DND-41 (cell line): Measurements from ENCODE around the gene KRT78.

Experiments used
- ATAC-seq: fragments of 200-7000 bp; cut with Tn5 transposase; 3 replicates; pipeline ENCODE4 v1.9.1; 2021; ENCODE audit warnings: low read depth; ENCODE audit not compliant: insufficient read depth
- DNase-seq: peaks from one replicate; pipeline ENCODE4 v3.0.0-alpha.2; 2020
- H2AFZ ChIP-seq: 2 replicates; pipeline ENCODE4 v1.6.0; 2012; ENCODE audit warnings: low read depth, low read length
- H3K27ac ChIP-seq: 2 replicates; pipeline ENCODE4 v1.5.1; 2012; ENCODE audit warnings: low read length, inconsistent platforms
- H3K27me3 ChIP-seq: fragments of 200-600 bp; sonication (generic); 2 replicates; pipeline ENCODE4 v1.6.0; 2012; ENCODE audit warnings: low read length, mild to moderate bottlenecking, inconsistent platforms; ENCODE audit not compliant: insufficient read depth, poor library complexity
- H3K36me3 ChIP-seq: 2 replicates; pipeline ENCODE4 v1.5.1; 2012; ENCODE audit warnings: low read length, inconsistent platforms; ENCODE audit not compliant: insufficient read depth
- H3K4me1 ChIP-seq: 2 replicates; pipeline ENCODE4 v1.5.1; 2012; ENCODE audit warnings: mild to moderate bottlenecking, low read length; ENCODE audit not compliant: insufficient read depth
- H3K4me2 ChIP-seq: 2 replicates; pipeline ENCODE4 v1.6.0; 2012; ENCODE audit warnings: mild to moderate bottlenecking, moderate library complexity, low read length, inconsistent platforms; ENCODE audit not compliant: insufficient read depth
- H3K4me3 ChIP-seq, 2 experiments: fragments of 200-600 bp in 1 of 2; shearing (Covaris generic) in 1 of 2; 2 replicates each; pipeline ENCODE4 v1.5.1; 2012 to 2016; ENCODE audit warnings: inconsistent platforms in 2 of 2, low read length in 2 of 2, mild to moderate bottlenecking in 2 of 2, low read depth in 1 of 2, moderate library complexity in 1 of 2
- H3K79me2 ChIP-seq: 2 replicates; pipeline ENCODE4 v1.6.0; 2012; ENCODE audit warnings: low read length, inconsistent platforms; ENCODE audit not compliant: insufficient read depth
- H3K9ac ChIP-seq: 2 replicates; pipeline ENCODE4 v1.6.0; 2012; ENCODE audit warnings: low read depth, mild to moderate bottlenecking, inconsistent platforms, low read length, moderate library complexity
- H3K9me3 ChIP-seq: 2 replicates; pipeline ENCODE4 v1.5.1; 2012; ENCODE audit warnings: low read length, moderate library complexity, mild to moderate bottlenecking, inconsistent platforms; ENCODE audit not compliant: insufficient read depth, severe bottlenecking
- H4K20me1 ChIP-seq: 2 replicates; pipeline ENCODE4 v1.6.0; 2012; ENCODE audit warnings: low read length; ENCODE audit not compliant: insufficient read depth
- EZH2 ChIP-seq: IDR thresholded peaks from 3 replicates; pipeline ENCODE4 v1.6.1; 2012; ENCODE audit warnings: borderline replicate concordance, low read depth, mild to moderate bottlenecking, moderate library complexity, low read length, inconsistent platforms; ENCODE audit not compliant: severe bottlenecking
- TF ChIP-seq, protein P1 (sequence below): IDR thresholded peaks from 2 replicates; pipeline ENCODE4 v1.5.1; 2012; ENCODE audit warnings: borderline replicate concordance, low read length, moderate library complexity, mild to moderate bottlenecking; ENCODE audit not compliant: poor library complexity, severe bottlenecking; ENCODE audit errors: extremely low read depth

KRT78 gene

DNA sequence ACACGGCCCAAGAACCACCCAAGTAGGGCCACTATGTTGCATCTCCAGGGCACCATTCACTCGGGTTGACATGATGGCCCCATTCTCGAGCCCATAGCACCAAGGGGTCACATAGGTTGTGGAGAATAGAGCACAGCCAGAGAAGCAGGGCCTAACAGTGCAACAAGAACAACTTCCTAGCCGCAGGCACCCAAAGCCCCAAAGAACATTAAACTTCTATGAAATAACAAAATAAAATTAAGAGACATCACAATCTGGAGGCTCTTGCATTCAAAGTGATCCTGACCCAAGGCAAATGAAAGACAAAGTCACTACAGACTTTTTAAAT lies 36.8 kb downstream of the KRT78 start:
- Histone ChIP-seq H3K4me3 (no peak overlapping the region), H3K79me2 (no peaks in the 10 kb centered on the region), H3K4me1 (no peaks in the 10 kb centered on the region), H3K4me2 (no peak overlapping the region), H3K27ac (no peak overlapping the region), H3K36me3 (no peaks in the 10 kb centered on the region), H4K20me1 (0 out of 2 replicates have a peak, but pooled peaks cover 3% of the 10 kb centered on the region), H3K9ac (no peak overlapping the region), H3K9me3 (no peaks in the 10 kb centered on the region), H2AFZ (no peak overlapping the region), H3K27me3 (peaks cover 2% of the 10 kb centered on the region)
- ATAC-seq (no peak), DNase-seq (no peak)
- no peak for TF ChIP-seq EZH2
- TF ChIP-seq, protein P1, sequence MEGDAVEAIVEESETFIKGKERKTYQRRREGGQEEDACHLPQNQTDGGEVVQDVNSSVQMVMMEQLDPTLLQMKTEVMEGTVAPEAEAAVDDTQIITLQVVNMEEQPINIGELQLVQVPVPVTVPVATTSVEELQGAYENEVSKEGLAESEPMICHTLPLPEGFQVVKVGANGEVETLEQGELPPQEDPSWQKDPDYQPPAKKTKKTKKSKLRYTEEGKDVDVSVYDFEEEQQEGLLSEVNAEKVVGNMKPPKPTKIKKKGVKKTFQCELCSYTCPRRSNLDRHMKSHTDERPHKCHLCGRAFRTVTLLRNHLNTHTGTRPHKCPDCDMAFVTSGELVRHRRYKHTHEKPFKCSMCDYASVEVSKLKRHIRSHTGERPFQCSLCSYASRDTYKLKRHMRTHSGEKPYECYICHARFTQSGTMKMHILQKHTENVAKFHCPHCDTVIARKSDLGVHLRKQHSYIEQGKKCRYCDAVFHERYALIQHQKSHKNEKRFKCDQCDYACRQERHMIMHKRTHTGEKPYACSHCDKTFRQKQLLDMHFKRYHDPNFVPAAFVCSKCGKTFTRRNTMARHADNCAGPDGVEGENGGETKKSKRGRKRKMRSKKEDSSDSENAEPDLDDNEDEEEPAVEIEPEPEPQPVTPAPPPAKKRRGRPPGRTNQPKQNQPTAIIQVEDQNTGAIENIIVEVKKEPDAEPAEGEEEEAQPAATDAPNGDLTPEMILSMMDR: no peak

DNA sequence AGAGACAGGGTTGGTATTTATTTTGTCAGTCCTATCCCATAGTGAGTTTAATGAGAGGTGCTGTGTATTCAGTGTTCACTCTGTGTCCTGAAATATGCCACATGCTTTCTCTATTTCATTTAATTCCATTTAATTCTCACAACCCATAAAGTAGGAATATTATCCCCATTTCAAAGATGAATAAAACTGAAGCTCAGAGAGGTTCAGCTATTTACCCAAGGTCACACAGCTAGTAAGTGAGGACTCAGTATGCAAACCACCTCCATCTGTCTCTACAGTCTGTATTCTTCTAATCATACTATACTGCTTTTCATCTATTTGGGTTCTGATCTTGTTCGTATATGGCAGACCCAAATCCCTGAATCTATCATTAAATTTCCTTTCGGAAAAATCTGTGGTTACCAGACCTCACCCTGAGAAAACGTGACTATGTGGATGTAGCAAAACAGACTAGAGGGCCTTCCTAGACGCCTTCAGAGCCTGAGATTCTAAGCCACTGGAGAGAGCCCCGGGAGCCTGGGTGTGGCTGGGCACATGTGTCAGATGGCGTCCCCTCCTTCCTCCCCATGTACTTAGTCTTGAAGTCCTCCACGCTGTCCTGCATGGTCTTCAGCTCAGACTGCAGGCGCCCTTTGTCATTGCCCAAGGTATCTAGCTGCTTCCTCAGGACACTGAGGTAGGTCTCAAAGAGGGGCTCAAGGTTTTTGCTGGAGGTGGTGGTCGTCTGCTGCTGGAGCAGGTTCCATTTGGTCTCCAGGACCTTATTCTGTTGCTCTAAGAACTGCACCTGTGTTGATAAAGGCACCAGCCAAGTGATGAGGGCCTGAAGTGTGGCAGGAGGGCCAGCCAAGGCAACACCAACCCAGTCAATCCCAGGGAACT lies 37.4 kb downstream of the KRT78 start:
- Histone ChIP-seq H3K36me3 (no peaks in the 10 kb centered on the region), H3K4me2 (no peak overlapping the region), H3K27ac (no peak overlapping the region), H3K9me3 (no peaks in the 10 kb centered on the region), H3K4me3 (no peak overlapping the region), H2AFZ (no peak overlapping the region), H3K9ac (no peak overlapping the region), H3K27me3 (peaks cover 2% of the 10 kb centered on the region), H4K20me1 (0 out of 2 replicates have a peak, but pooled peaks cover 3% of the 10 kb centered on the region), H3K4me1 (no peaks in the 10 kb centered on the region), H3K79me2 (no peaks in the 10 kb centered on the region)
- no peak for DNase-seq
- TF ChIP-seq EZH2: no peak
- TF ChIP-seq, protein P1: no peak
- ATAC-seq: no peak

DNA sequence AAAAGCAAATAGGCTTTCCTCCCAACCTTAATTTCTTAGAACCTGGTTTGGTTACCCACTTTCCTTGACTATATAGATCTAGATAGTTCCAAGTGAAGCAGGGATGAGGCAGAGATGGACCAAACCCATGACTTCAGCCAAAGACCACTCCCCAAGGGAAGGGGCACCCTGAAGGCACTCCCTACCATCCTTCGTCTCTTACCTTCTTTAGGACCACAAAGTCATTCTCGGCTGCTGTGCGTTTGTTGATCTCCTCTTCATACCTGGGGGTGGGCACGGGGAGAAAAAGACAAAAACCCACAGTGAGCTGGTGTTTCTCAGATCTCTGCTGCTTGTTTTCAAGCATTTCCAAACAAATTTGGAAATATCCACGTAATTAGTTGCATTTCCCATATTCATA lies 38.2 kb downstream of the KRT78 start:
- H3K4me3 ChIP-seq: no peak overlapping the region
- no peaks in the 10 kb centered on the region for H3K4me1 ChIP-seq
- no peak for ATAC-seq

More for the DNA sequence above, 38.2 kb downstream of the KRT78 start:
- Histone ChIP-seq H3K27ac (no peak overlapping the region), H3K27me3 (peaks cover 2% of the 10 kb centered on the region), H3K9me3 (no peaks in the 10 kb centered on the region), H3K9ac (no peak overlapping the region), H3K4me2 (no peak overlapping the region), H4K20me1 (0 out of 2 replicates have a peak, but pooled peaks cover 3% of the 10 kb centered on the region), H3K79me2 (no peaks in the 10 kb centered on the region), H2AFZ (no peak overlapping the region), H3K36me3 (no peaks in the 10 kb centered on the region)
- DNase-seq: no peak
- TF ChIP-seq, protein P1: no peak
- no peak for TF ChIP-seq EZH2
